Natural killer cell (primary cell): ENCODE measurements around the gene ATRX. TPM values are rescaled to one million over a fixed set of nuclear protein-coding genes. Genes with fewer than 3 reads are reported as not detected.
A peak's percentile ranks its signal among the peaks of the same experiment; 100 is the strongest.
"Not testable (repeated sequence)": the region's sequence is repeated elsewhere in the genome, so short reads cannot be mapped to it uniquely, and the experiment has no call there.

Experiments used
- ATAC-seq, 3 donors: fragments of 150-1000 bp in 2 of 3; fragments of 200-7000 bp in 1 of 3; cut with Tn5 transposase; 1 replicate in 1 of 3; 2 replicates in 2 of 3; pipeline ENCODE4 v1.10.0; 2021; ENCODE audit warnings: mild to moderate bottlenecking in 2 of 3, moderate library complexity in 2 of 3
- DNase-seq, 2 donors: peaks; one replicate each; pipeline versions ENCODE4 v3.0.0 to v3.0.0-alpha.2; 2013 to 2021; ENCODE audit warnings: mixed read lengths in 1 of 2
- H3K27ac ChIP-seq: one replicate; pipeline ENCODE4 v1.5.1; 2013; ENCODE audit warnings: mild to moderate bottlenecking, low read length
- H3K27me3 ChIP-seq: one replicate; pipeline ENCODE4 v1.6.1; 2013; ENCODE audit warnings: low read length; ENCODE audit not compliant: control insufficient read depth, insufficient read depth
- H3K36me3 ChIP-seq: one replicate; pipeline ENCODE4 v1.6.1; 2013; ENCODE audit warnings: low read length; ENCODE audit not compliant: control insufficient read depth, insufficient read depth
- H3K4me1 ChIP-seq: one replicate; pipeline ENCODE4 v1.6.1; 2013; ENCODE audit warnings: low read length; ENCODE audit not compliant: control insufficient read depth, insufficient read depth
- H3K4me3 ChIP-seq: one replicate; pipeline ENCODE4 v1.5.1; 2013; ENCODE audit warnings: low read length
- H3K9me3 ChIP-seq: one replicate; pipeline ENCODE4 v1.6.1; 2013; ENCODE audit warnings: low read length; ENCODE audit not compliant: control insufficient read depth, insufficient read depth
- H3K27ac Mint-ChIP-seq, 2 donors: one replicate each; pipeline ENCODE4 v1.8.0; 2022; ENCODE audit warnings: mild to moderate bottlenecking in 2 of 2, mixed read lengths in 2 of 2, moderate library complexity in 1 of 2
- H3K27me3 Mint-ChIP-seq, 2 donors: one replicate each; pipeline ENCODE4 v1.8.0; 2022; ENCODE audit warnings: low read depth in 2 of 2, mixed read lengths in 2 of 2
- H3K36me3 Mint-ChIP-seq: one replicate; pipeline ENCODE4 v1.8.0; 2022; ENCODE audit warnings: mixed read lengths
- H3K4me1 Mint-ChIP-seq, 2 donors: one replicate each; pipeline ENCODE4 v1.8.0; 2022; ENCODE audit warnings: mixed read lengths in 2 of 2
- H3K4me3 Mint-ChIP-seq: one replicate; pipeline ENCODE4 v1.8.0; 2022; ENCODE audit warnings: mild to moderate bottlenecking, moderate library complexity, mixed read lengths
- H3K9me3 Mint-ChIP-seq, 2 donors: one replicate each; pipeline ENCODE4 v1.8.0; 2022; ENCODE audit warnings: mixed read lengths in 2 of 2
- CTCF ChIP-seq: fragments of 200-600 bp; IDR thresholded peaks from one replicate; pipeline ENCODE4 v1.8.0; 2022; ENCODE audit warnings: antibody characterized with exemption
- WGBS: methylation state at CpG from one replicate; pipeline ENCODE4 v1.1.7; 2013; ENCODE audit warnings: missing lambda C conversion rate; ENCODE audit not compliant: insufficient coverage; 5-methylcytosine and 5-hydroxymethylcytosine counted together
- intact Hi-C: fragments of 100-400 bp; cut with micrococcal nuclease; formaldehyde crosslinking; loops from one replicate; pipeline ENCODE4 v1.14.2; 2022
- total RNA-seq, 4 donors: library from RNA; stranded (reverse); fragments of 120-200 nt in 1 of 4; gene quantifications; one replicate each; pipeline versions ENCODE4 v1.2.3 to v1.2.4, GENCODE V29; 2013 to 2022

ATRX gene
- total RNA-seq, 3 donors from 2014 or later (not counting 1 experiment from before 2014, with no cell fraction given): 136 to 162 (median 159) TPM

GRCh38 chrX:77514177-77514576, 271.8 kb downstream of the ATRX start:
- Histone ChIP-seq H3K27me3 (no peaks in the 10 kb centered on the region), H3K36me3 (peaks cover 16% of the 10 kb centered on the region), H3K4me1 (no peaks in the 10 kb centered on the region), H3K4me3 (no peak overlapping the region), H3K27ac (no peak overlapping the region), H3K9me3 (no peaks in the 10 kb centered on the region)
- peaks cover 8% of the 10 kb centered on the region for H3K36me3 Mint-ChIP-seq
- no peak overlapping the region for H3K4me3 Mint-ChIP-seq
- no peak overlapping the region for H3K27ac Mint-ChIP-seq
- intact Hi-C loops: no loop called here
- peaks cover 11 to 20% of the 10 kb centered on the region in 2 donors for H3K4me1 Mint-ChIP-seq
- no peaks in the 10 kb centered on the region for H3K27me3 Mint-ChIP-seq
- DNase-seq (no peak), ATAC-seq (no peak)
- WGBS: 100% methylated on average over 1 of the region's 1 CpG
- H3K9me3 Mint-ChIP-seq: no peaks in the 10 kb centered on the region
- no peak for TF ChIP-seq CTCF

- H3K4me1 ChIP-seq: no peaks in the 10 kb centered on the region
- no peak overlapping the region for H3K27ac ChIP-seq
- H3K27me3 Mint-ChIP-seq: no peaks in the 10 kb centered on the region
- ATAC-seq (no peak), DNase-seq (no peak)
- H3K4me1 Mint-ChIP-seq: no peaks in the 10 kb centered on the region
- WGBS: 100% methylated on average over 1 of the region's 1 CpG
- intact Hi-C loops: no loop called here
- H3K4me3 ChIP-seq: no peak overlapping the region
- H3K36me3 Mint-ChIP-seq: peaks cover 7% of the 10 kb centered on the region
- no peaks in the 10 kb centered on the region for H3K9me3 Mint-ChIP-seq
- no peak overlapping the region for H3K27ac Mint-ChIP-seq
- H3K9me3 ChIP-seq: no peaks in the 10 kb centered on the region
- no peaks in the 10 kb centered on the region for H3K27me3 ChIP-seq
- peaks cover 22% of the 10 kb centered on the region for H3K36me3 ChIP-seq
- H3K4me3 Mint-ChIP-seq: no peak overlapping the region
- TF ChIP-seq CTCF: no peak
Observed at GRCh38 chrX:77510007-77510406, 276.0 kb downstream of the ATRX start.

GRCh38 chrX:77505227-77505626, 280.8 kb downstream of the ATRX start:
- WGBS: 83% methylated on average over 1 of the region's 2 CpGs
- Histone ChIP-seq H3K27me3 (no peaks in the 10 kb centered on the region), H3K9me3 (no peaks in the 10 kb centered on the region), H3K27ac (no peak overlapping the region), H3K4me1 (no peaks in the 10 kb centered on the region), H3K36me3 (peaks cover 10% of the 10 kb centered on the region), H3K4me3 (no peak overlapping the region)
- Mint-ChIP-seq H3K9me3 (no peaks in the 10 kb centered on the region), H3K36me3 (no peaks in the 10 kb centered on the region), H3K27ac (peak overlapping the region; percentile 59 to 70), H3K4me1 (peaks cover 0 to 6% of the 10 kb centered on the region in 2 donors), H3K27me3 (no peaks in the 10 kb centered on the region), H3K4me3 (no peak overlapping the region)
- no peak for TF ChIP-seq CTCF
- intact Hi-C loops: no loop called here
- DNase-seq (no peak), ATAC-seq (no peak)

GRCh38 chrX:77502951-77503525, 283.0 kb downstream of the ATRX start:
- 10% methylated on average over 1 of the region's 2 CpGs for WGBS
- no peak overlapping the region for H3K4me3 ChIP-seq
- no peaks in the 10 kb centered on the region for H3K27me3 Mint-ChIP-seq
- DNase-seq (no peak), ATAC-seq (no peak)
- no peaks in the 10 kb centered on the region for H3K27me3 ChIP-seq
- no peaks in the 10 kb centered on the region for H3K9me3 Mint-ChIP-seq
- H3K27ac ChIP-seq: no peak overlapping the region
- no peak overlapping the region for H3K27ac Mint-ChIP-seq
- intact Hi-C loops: no loop called here
- H3K36me3 Mint-ChIP-seq: no peaks in the 10 kb centered on the region
- TF ChIP-seq CTCF: no peak
- H3K4me1 Mint-ChIP-seq: peaks cover 0 to 6% of the 10 kb centered on the region in 2 donors
- no peaks in the 10 kb centered on the region for H3K9me3 ChIP-seq
- no peaks in the 10 kb centered on the region for H3K4me1 ChIP-seq
- H3K36me3 ChIP-seq: peaks cover 5% of the 10 kb centered on the region
- no peak overlapping the region for H3K4me3 Mint-ChIP-seq

GRCh38 chrX:77500164-77500563, 285.9 kb downstream of the ATRX start:
- H3K27me3 ChIP-seq, H3K4me1 ChIP-seq, H3K27ac Mint-ChIP-seq, H3K27me3 Mint-ChIP-seq, H3K4me3 Mint-ChIP-seq, ATAC-seq, H3K36me3 Mint-ChIP-seq, H3K9me3 ChIP-seq, DNase-seq, H3K36me3 ChIP-seq, H3K27ac ChIP-seq, H3K4me3 ChIP-seq, H3K9me3 Mint-ChIP-seq, intact Hi-C loops, H3K4me1 Mint-ChIP-seq: not testable (repeated sequence)
- no CpG with 5 or more reads among the region's 1 CpG for WGBS
